ENCODE data around the gene PPP1R12B.
"Not testable (repeated sequence)": the region's sequence is repeated elsewhere in the genome, so short reads cannot be mapped to it uniquely, and the experiment has no call there.

The PPP1R12B gene

GRCh38 chr1:202540014-202540413 is 191.5 kb downstream of the PPP1R12B start:
- no peak for DNase-seq

DNA sequence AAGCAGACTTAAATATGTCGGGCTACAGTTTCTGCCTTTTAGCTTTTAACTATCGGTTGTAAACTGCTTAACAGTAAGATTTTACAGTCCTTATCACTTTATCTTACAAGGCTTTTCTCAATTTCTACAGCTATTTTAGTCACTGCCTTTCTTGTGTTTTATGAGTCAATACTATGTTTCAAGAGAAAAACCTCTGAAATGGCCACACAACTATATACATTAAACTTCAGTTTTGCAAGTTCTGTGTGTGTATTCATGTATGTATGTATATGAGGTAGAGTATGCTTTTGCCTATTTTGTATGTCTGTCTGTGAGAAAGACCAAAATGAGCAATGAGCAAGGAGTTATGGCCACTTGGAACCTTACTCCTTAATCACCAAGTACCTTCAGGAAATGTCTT is 191.9 kb downstream of the PPP1R12B start:
- DNase-seq, result no peak

DNA sequence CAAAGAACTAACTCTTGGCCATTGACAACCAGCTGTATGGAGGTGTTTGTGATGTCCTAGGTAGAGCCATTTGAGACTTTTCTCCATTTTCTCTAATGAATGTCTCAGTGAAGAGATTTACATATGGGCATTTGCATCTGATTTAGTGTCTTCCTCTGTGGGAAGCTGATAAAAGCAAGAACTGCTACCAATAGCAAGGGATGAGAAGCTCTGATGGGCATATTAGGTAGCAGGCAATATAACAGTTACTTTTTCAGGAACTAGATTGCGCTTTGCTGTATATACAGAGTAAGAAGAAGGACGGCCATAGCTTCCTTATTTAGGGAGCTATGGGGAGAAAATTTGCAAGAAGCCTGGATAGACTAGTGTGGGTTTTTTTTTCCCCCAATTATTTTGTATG is 192.4 kb downstream of the PPP1R12B start:
- not testable (repeated sequence) for DNase-seq

- DNase-seq, result not testable (repeated sequence)
Measured at GRCh38 chr1:202542415-202542814, 193.9 kb downstream of the PPP1R12B start.

DNA sequence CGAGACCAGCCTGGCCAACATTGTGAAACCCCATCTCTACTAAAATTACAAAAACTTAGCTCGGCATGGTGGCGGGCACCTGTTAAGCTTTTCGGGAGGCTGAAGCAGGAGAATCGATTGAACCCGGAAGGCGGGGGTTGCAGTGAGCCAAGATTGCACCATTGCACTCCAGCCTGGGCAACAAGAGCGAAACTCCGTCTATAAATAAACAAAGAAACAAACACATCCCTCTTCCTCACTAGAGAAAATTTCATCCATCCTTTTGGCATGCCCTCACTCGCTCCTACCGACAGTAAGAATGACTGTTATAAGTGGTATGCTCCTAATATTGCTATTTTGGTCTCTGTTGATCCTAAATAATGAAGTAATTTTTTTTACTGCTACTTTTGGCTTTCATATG is 195.0 kb downstream of the PPP1R12B start:
- DNase-seq, result not testable (repeated sequence)

DNA sequence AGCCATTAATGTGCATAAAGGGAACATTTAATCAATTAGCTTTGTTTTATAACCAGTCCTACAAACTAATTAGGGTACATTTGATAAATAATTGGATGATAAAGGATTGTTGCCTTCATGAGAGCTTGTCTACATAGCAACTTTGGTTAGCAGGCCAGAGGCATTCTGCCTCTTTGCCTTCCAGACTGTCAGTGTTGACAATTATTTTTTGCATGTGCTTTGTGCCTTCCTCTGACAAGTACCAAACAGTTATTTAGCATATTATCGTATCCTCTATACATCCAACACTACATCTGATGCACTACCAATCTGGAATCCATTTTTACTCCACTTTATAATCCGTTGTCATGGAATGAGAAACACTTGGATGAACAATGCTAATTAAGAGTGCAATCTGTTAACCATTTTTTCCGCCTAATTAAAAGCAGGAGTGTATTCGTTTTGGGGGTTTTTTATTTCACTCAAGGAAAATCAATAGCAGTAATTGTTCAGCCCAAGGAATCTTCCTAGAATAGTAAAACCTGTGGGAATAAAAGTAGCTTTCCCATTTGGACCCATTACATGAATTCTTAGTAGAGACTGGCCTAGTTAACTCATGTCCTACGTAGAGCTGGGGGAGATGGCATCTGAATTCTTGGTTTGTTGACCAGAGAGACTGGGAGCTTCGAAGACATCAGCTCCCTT is 196.4 kb downstream of the PPP1R12B start:
- not testable (repeated sequence) for DNase-seq

- not testable (repeated sequence) for DNase-seq
Measured at GRCh38 chr1:202545647-202546303, 197.3 kb downstream of the PPP1R12B start.

- DNase-seq, result not testable (repeated sequence)
Measured at GRCh38 chr1:202546377-202546776, 197.9 kb downstream of the PPP1R12B start.

DNA sequence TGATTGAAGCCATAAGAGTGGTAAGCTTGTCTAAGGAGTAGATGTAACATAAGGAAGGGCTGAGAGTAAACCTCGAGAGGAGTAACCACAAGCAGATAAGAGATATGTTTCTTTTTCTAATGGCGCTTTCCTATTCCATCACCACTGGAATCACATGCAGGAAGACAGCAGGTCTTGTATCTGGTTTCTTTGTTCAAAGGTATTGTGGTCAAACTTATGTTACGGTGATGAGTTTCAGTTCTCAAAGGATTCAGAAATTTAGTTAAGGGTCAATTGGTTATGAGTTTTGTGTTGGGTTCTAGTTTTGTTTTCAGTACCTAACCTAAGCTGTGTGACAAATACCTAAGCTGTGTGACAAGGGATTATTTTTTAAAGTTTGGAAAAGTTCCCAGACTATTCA is 198.3 kb downstream of the PPP1R12B start:
- DNase-seq, result not testable (repeated sequence)

GRCh38 chr1:202547215-202547614 is 198.7 kb downstream of the PPP1R12B start:
- DNase-seq, result no peak

DNA sequence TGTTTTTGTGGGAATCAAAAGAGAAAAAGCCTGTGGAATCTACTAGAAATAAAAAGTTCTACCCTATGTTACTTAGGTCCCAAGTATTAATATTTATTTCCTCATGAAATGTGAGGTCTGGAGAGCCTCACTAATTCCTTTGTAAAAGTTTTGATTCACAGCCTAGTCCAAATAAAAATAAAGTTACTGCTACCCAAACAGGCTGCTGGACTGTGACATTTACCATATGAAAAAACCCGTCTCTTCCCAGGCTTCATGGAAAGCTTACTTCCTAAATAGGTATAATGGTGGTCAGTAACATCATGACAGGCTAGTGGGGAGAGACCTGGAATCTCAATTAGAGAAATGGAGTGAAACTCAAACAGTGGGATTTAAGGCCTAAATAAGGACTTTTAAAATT is 201.6 kb downstream of the PPP1R12B start:
- DNase-seq, result not testable (repeated sequence)

DNA sequence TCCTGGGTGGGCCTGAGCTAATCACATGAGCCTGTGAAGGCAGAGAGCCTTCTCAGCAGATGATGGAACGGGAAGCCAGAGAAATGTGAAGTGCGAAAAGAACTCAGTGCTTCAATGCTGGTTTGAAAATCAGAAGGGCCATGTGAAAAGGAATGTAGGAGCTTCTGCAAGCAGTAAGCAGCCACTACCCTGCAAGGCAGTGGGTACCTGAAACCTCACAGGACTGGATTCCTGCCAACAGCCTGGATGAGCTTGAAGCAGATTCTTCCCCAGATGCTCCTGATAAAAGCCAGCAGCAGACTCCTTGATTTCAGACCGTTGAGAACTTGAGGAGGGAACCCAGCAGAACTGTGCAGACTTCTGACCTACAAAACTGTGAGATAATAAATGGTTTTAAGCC is 203.2 kb downstream of the PPP1R12B start:
- DNase-seq, result no peak

DNA sequence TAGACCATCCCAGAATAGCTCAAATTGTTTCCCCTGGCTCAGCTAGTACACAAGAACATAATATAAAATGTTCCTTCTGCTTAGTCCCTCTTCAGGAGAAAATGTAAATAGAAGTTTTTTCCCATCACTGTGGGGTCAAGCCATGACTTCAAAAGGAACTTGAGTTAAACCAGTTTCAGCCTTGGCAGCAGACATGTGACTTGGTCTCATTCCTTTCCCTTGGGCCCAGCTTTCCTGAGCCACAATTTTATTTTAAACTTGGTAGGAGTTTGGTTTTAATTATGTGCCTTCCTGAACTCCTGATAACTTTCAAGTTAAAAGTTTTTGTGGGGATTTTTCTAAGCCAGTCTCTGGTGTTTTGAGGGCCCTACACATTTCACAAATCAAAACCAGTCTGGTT is 204.1 kb downstream of the PPP1R12B start:
- not testable (repeated sequence) for DNase-seq

DNA sequence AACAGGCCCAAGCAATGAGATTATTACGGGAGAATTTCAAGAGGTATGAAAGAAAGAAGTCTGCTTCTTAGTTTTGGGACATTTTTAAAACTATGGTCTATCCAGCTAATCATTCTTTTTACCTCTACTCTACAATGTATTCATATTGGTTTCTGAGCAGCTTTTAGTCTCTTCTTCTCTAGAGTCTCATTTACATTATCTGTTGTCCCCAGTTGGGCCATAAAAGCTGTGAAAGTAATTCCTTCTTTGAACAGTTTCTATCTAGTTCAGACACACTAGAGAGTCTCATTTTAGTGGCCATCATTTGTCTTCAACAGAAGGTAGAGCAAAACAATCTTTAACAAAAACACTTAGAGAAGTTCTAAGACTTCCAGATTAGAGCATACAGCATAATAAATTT is 204.6 kb downstream of the PPP1R12B start:
- DNase-seq, result not testable (repeated sequence)

DNA sequence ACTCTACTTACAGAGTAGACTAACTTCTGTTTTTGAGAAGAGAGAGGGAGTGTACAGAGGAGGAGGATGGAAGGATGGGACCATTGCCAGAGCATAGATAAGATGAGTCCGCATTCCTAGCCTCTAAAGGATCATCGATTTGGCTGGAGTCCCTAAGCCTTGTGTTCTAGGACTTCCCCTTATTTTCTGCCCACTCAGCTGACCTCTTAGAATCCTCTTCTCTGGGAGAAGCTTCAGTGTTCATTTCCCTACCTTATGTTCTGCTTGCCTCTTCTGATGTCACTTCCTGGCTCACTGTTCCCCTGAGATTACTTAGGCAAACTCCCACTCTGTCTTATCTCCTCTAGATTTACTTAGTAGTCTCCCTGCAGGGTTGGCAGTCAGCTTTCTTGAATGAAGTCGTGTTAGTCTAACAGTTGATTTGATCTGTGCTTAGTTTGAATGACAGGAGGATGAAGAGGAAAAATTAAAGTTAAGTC is 205.1 kb downstream of the PPP1R12B start:
- no peak for DNase-seq

GRCh38 chr1:202554619-202555018 is 206.1 kb downstream of the PPP1R12B start:
- not testable (repeated sequence) for DNase-seq

DNA sequence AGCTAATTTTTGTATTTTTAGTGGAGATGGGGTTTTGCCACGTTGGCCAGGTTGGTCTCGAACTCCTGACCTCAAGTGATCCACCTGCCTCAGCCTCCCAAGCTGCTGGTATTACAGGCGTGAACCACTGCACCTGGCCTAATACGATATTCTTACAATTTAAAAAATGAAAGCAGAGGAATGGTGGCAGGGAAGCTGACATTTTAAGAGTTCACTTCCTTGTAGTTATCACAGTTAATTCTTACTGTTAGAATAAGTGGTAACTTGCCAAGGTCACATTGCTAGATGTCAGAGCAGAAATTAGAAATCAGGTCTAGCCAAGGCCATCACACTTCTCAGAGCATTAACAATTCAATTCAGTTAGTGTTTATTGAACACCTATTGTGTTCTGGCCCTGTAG is 207.5 kb downstream of the PPP1R12B start:
- DNase-seq, result not testable (repeated sequence)

DNA sequence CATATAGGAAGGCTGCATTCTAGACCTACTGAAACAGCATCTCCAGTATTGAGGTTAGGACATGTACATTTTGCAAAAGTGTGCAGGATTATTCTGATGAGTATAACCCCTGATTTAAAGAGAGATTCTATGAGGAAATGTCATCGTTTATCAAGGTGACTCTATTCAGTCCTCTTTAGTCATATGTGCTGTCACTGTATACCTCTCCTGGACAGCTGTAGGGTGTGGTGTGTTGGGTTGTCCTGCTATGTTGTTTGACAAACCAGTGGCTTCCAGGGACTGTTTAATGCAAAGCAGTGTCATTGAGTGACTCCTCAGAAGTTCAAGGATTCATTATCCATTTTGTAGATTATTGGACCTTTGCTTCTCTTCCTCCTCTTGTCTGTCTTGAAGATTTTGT is 209.2 kb downstream of the PPP1R12B start:
- not testable (repeated sequence) for DNase-seq

DNA sequence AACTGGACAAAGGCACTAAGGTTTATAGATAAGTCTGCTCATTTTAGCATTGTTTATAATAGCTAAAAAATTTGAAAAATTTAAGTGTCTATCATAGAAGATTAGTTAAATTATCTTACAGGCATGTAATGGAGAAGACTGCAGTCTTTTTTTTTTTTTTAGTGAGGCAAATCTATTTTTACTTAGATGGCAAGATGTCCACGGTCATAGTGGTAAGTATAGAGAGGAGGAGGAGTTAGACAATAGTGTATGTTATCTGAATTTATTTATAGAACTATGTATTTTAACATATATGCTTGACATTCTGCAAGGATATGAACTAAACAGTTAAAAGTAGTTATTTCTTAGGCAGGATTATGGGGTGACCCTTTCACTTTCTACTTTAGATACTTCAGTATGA is 212.7 kb downstream of the PPP1R12B start:
- no peak for DNase-seq

DNA sequence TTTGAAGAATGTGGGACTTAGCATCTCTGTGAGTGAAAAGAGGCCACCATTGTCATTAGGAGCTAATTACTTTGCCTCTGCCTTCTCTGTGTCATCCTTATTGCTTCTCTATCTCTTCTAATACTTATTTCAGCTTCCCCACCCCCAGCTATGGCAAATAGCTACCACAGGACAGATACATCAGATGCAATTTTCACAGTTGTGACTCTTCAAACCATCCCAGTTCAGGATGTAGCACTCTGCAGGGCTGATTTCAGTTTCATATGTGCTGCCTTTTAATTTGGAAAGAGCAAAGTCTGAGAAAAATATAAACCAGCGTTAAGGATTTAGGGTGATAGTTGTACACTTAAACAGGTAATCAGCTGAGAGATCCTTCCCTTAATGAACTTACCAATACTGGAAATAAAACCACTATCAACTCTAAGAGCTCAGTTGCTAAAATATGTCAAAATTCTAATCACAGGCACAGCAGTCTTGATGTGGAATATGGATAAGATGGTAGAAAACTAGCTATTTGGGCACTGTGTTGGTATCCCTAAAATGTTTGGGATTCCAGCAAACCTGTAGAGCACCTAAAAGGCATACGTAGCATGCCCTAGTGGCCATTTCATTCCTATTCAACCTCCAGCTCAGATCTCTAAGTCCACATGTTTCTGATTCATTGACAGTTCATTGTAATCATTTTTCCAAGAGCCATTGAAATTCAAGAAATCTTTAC is 213.4 kb downstream of the PPP1R12B start:
- no peak for DNase-seq

- no peak for DNase-seq
Measured at GRCh38 chr1:202562444-202563060, 214.1 kb downstream of the PPP1R12B start.

GRCh38 chr1:202563818-202564217 is 215.3 kb downstream of the PPP1R12B start:
- no peak for DNase-seq

- no peak for DNase-seq
Measured at GRCh38 chr1:202564958-202565495, 216.5 kb downstream of the PPP1R12B start.

Measured in SIG-M5 (cell line).